CD8-positive, alpha-beta memory T cell (primary cell): ENCODE data around the gene FNDC8. TPM values are rescaled to one million over a fixed set of nuclear protein-coding genes. Genes with fewer than 3 reads are reported as not detected.

ENCODE experiments used
- CTCF ChIA-PET: fragments of 350-600 bp; sonication (Branson Sonifier 250); formaldehyde crosslinking; loops from one replicate; lab custom pipeline; 2021; ENCODE audit warnings: antibody characterized with exemption; lab: Charles Lee
- POLR2A ChIA-PET: fragments of 350-600 bp; sonication (Branson Sonifier 250); formaldehyde crosslinking; loops from one replicate; lab custom pipeline; 2021; ENCODE audit warnings: antibody characterized with exemption; lab: Charles Lee
- DNase-seq, 5 donors: peaks; one replicate each; pipeline versions ENCODE4 v3.0.0 to v3.0.0-alpha.2; 2020 to 2022; ENCODE audit warnings: mixed read lengths in 1 of 5
- H3K27ac ChIP-seq: one replicate; pipeline ENCODE4 v1.7.0; 2013; ENCODE audit warnings: low read depth, mild to moderate bottlenecking, low read length, moderate library complexity
- H3K27me3 ChIP-seq: 2 replicates; pipeline ENCODE4 v1.7.0; 2013; ENCODE audit warnings: low read length, mild to moderate bottlenecking; ENCODE audit not compliant: insufficient read depth, poor library complexity, severe bottlenecking
- H3K36me3 ChIP-seq: 2 replicates; pipeline ENCODE4 v1.7.0; 2013; ENCODE audit warnings: mild to moderate bottlenecking, low read length, moderate library complexity; ENCODE audit not compliant: insufficient read depth
- H3K4me1 ChIP-seq: 2 replicates; pipeline ENCODE4 v1.7.0; 2013; ENCODE audit warnings: mild to moderate bottlenecking, low read length, moderate library complexity; ENCODE audit not compliant: insufficient read depth
- H3K4me3 ChIP-seq: 2 replicates; pipeline ENCODE4 v1.7.0; 2013; ENCODE audit warnings: mild to moderate bottlenecking, low read length
- H3K9me3 ChIP-seq: 2 replicates; pipeline ENCODE4 v1.7.0; 2013; ENCODE audit warnings: mild to moderate bottlenecking, low read length
- H3K27ac Mint-ChIP-seq, 8 donors: one replicate each; pipeline ENCODE4 v1.8.0; 2020 to 2021; ENCODE audit warnings: mixed read lengths in 8 of 8, mild to moderate bottlenecking in 6 of 8, inconsistent platforms in 3 of 8, moderate library complexity in 3 of 8
- H3K27me3 Mint-ChIP-seq, 2 donors: one replicate each; pipeline ENCODE4 v1.8.0; 2020 to 2021; ENCODE audit warnings: mixed read lengths in 2 of 2, mild to moderate bottlenecking in 1 of 2, moderate library complexity in 1 of 2
- H3K36me3 Mint-ChIP-seq, 3 donors: one replicate each; pipeline ENCODE4 v1.8.0; 2020 to 2021; ENCODE audit warnings: mixed read lengths in 3 of 3, inconsistent platforms in 1 of 3, mild to moderate bottlenecking in 1 of 3
- H3K4me1 Mint-ChIP-seq, 3 donors: one replicate each; pipeline ENCODE4 v1.8.0; 2020 to 2021; ENCODE audit warnings: mixed read lengths in 3 of 3, inconsistent platforms in 1 of 3, mild to moderate bottlenecking in 1 of 3
- H3K4me3 Mint-ChIP-seq, 7 donors: one replicate each; pipeline ENCODE4 v1.8.0; 2020 to 2021; ENCODE audit warnings: mixed read lengths in 7 of 7, mild to moderate bottlenecking in 6 of 7, moderate library complexity in 4 of 7, inconsistent platforms in 2 of 7
- H3K9me3 Mint-ChIP-seq, 5 donors: one replicate each; pipeline ENCODE4 v1.8.0; 2020 to 2022; ENCODE audit warnings: mixed read lengths in 5 of 5, mild to moderate bottlenecking in 3 of 5, moderate library complexity in 2 of 5, inconsistent platforms in 1 of 5
- polyA plus RNA-seq: library from polyadenylated mRNA; unstranded; fragments of 300-500 nt; fragmentation: Illumina TruSeq; gene quantifications from one replicate; pipeline ENCODE4 v1.2.3, GENCODE V29; 2021
- total RNA-seq, 2 experiments: library from RNA; stranded (reverse); gene quantifications; one replicate each; pipeline ENCODE4 v1.2.3, GENCODE V29; 2021

FNDC8 gene
- total and polyA plus RNA-seq, 3 experiments from 2014 or later = 0.15 to 0.16 TPM; not detected in 1

DNA sequence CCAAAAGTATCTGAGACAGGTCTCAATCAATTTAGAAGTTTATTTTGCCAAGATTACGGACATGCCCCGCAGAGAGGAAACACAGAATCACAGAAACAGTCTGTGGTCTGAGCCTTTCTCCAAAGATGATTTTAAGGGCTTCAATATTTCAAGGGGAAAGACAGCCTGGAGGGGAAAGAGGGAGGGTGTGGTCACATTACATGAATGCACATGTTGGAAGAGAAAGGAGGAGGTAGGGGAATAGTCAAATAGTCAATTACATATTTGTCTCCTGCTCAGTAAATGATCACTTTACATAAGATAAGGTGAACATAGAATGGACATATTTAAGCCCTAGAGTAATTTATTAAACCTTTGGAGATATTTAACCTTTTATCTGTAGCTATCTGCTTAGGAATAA is 38.5 kb downstream of the FNDC8 start:
- ChIA-PET POLR2A (interaction anchor here (0.8 kb wide), 1 partner anchor 18 kb away, joined by 8 read pairs; the partner anchor contains the start of gene NLE1), CTCF (interaction anchor here (1.3 kb wide), 1 partner anchor 18 kb away, joined by 6 read pairs; the partner anchor contains the start of gene NLE1)
- Histone ChIP-seq H3K4me3 (no peak overlapping the region), H3K27ac (peak overlapping the region; percentile 14), H3K27me3 (no peaks in the 10 kb centered on the region), H3K4me1 (peaks cover 50% of the 10 kb centered on the region), H3K36me3 (no peaks in the 10 kb centered on the region), H3K9me3 (no peaks in the 10 kb centered on the region)
- DNase-seq = no peak
- H3K9me3 Mint-ChIP-seq = no peaks in the 10 kb centered on the region
- H3K36me3 Mint-ChIP-seq = no peaks in the 10 kb centered on the region
- peaks cover 38 to 49% (median 49%) of the 10 kb centered on the region in 3 donors for H3K4me1 Mint-ChIP-seq
- peak overlapping the region in 6 of 7 donors; percentile 18 to 76 (median 74) for H3K4me3 Mint-ChIP-seq
- peaks cover 0 to 2% of the 10 kb centered on the region in 2 donors for H3K27me3 Mint-ChIP-seq
- peak overlapping the region; percentile 42 to 96 (median 85) for H3K27ac Mint-ChIP-seq

DNA sequence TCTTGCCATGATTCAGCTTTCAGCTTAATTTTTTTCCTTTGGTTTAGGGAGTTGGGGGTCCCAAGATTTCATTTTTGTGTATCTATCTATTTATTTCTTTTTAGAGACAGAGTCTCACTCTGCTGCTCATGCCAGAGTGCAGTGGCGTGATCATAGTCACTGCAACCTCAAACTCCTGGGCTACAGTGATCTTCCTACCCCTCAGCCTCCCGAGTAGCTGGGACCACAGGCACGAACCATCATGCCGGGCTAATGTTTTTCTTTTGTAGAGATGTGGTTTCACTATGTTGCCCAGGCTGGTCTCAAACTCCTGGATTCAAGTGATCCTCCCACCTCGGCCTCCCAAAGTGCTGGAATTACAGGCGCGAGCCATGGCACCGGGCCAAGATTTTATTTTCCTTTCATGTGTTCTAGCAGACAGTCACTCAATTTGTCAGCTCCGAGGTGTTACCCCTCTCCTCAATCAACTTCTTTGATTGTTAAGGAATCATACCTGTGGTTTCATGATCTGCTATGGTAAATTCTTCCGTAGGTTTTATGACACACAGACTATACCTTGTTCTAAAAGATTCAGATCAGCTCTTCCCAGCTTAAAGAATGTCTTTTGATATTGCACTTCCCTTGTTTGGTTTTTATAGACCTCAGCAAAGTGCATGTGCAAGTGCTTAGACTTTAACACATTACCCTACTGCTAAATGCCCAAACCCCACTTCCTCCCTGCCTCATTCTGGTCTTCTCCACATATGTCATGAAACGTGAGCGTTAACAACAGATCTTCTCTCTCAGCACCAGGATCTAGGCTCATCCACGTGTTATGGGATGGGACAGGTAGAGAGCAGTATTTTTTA is 39.2 kb downstream of the FNDC8 start:
- Histone ChIP-seq H3K27me3 (no peaks in the 10 kb centered on the region), H3K27ac (peak overlapping the region; percentile 53), H3K4me1 (peaks cover 56% of the 10 kb centered on the region), H3K4me3 (peak overlapping the region; percentile 43), H3K9me3 (no peaks in the 10 kb centered on the region), H3K36me3 (no peaks in the 10 kb centered on the region)
- peak in 3 of 5 donors; percentile 64 to 78 (median 71) for DNase-seq
- CTCF ChIA-PET = interaction anchor here (0.8 to 1.8 kb wide), 6 partner anchors 19 to 442 kb away, joined by 3 to 6 read pairs (median 4); partner anchors contain the start of gene NLE1
- H3K36me3 Mint-ChIP-seq = no peaks in the 10 kb centered on the region
- H3K4me1 Mint-ChIP-seq = peaks cover 41 to 55% (median 55%) of the 10 kb centered on the region in 3 donors
- peak overlapping the region; percentile 82 to 96 (median 90) for H3K27ac Mint-ChIP-seq
- H3K9me3 Mint-ChIP-seq = no peaks in the 10 kb centered on the region
- POLR2A ChIA-PET = interaction anchor here (0.7 to 1.3 kb wide), 7 partner anchors 19 to 418 kb away, joined by 3 to 10 read pairs (median 3); partner anchors contain the start of genes NLE1, PEX12, SLFN13 and SLFN5
- H3K4me3 Mint-ChIP-seq = peak overlapping the region; percentile 61 to 78 (median 75)
- H3K27me3 Mint-ChIP-seq = peaks cover 0 to 2% of the 10 kb centered on the region in 2 donors

DNA sequence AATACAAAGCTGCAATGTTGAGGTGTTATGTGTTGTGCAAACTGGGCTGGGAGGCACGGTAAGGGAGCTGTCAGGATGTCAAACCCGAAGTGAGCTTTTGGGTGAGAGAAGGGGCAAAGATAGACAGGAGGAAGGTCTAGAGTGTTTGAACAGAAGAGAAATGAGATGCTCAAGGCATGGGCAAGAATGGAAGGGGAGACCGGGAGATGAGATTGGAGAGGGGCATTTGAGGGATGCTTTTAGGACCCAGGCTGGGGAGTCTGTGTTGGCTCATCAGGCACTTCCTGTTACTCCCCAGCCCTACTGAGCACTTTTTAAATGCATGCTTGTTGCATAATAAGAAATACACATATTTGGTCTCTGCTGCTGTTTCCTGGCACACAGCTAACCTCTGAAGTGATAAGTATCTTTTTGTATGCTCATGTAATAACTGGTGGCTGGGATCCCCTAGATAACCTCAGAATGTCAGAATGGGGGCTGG is 39.9 kb downstream of the FNDC8 start:
- Mint-ChIP-seq H3K27ac (peak overlapping the region; percentile 82 to 96 (median 90)), H3K4me3 (peak overlapping the region; percentile 61 to 78 (median 75)), H3K9me3 (no peaks in the 10 kb centered on the region), H3K27me3 (peaks cover 0 to 2% of the 10 kb centered on the region in 2 donors), H3K4me1 (peaks cover 43 to 58% (median 55%) of the 10 kb centered on the region in 3 donors), H3K36me3 (peaks cover 0 to 1% (median 0%) of the 10 kb centered on the region in 3 donors)
- peak in 2 of 5 donors; percentile 50 to 57 for DNase-seq
- peak overlapping the region; percentile 53 for H3K27ac ChIP-seq
- H3K36me3 ChIP-seq = no peaks in the 10 kb centered on the region
- H3K4me3 ChIP-seq = peak overlapping the region; percentile 43
- CTCF ChIA-PET = interaction anchor here (0.7 to 1.8 kb wide), 7 partner anchors 20 to 441 kb away, joined by 3 to 6 read pairs (median 4); partner anchors contain the start of genes NLE1 and SLFN5
- no peaks in the 10 kb centered on the region for H3K27me3 ChIP-seq
- peaks cover 57% of the 10 kb centered on the region for H3K4me1 ChIP-seq
- POLR2A ChIA-PET = interaction anchor here (0.7 to 1.3 kb wide), 5 partner anchors 53 to 418 kb away, joined by 3 to 10 read pairs (median 3); partner anchors contain the start of genes PEX12, SLFN13 and SLFN5
- H3K9me3 ChIP-seq = no peaks in the 10 kb centered on the region

DNA sequence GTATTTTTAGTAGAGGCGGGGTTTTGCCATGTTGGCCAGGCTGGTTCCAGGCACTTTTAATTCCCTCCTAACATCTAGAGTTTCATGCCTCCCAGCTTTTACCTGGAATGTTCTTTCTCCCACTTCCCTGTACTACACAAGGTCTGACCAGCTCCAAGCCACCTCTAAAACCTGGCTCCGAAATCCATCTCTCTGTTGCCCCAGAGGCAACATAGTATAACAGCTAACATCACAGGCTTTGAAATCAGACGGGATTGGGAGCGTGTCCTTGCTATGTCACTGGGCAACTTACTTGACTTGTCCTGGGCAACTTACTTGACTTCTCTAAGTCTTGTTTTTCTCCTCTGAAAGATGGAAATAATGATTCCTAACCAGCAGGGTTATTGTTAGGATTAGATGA is 41.3 kb downstream of the FNDC8 start:
- Histone ChIP-seq H3K4me1 (peaks cover 57% of the 10 kb centered on the region), H3K27me3 (no peaks in the 10 kb centered on the region), H3K27ac (no peak overlapping the region), H3K36me3 (no peaks in the 10 kb centered on the region), H3K9me3 (no peaks in the 10 kb centered on the region), H3K4me3 (no peak overlapping the region)
- Mint-ChIP-seq H3K27me3 (peaks cover 0 to 2% of the 10 kb centered on the region in 2 donors), H3K36me3 (peaks cover 0 to 1% (median 0%) of the 10 kb centered on the region in 3 donors), H3K9me3 (no peaks in the 10 kb centered on the region), H3K4me3 (peak overlapping the region in 1 of 7 donors; percentile 12), H3K4me1 (peaks cover 47 to 59% (median 55%) of the 10 kb centered on the region in 3 donors), H3K27ac (peak overlapping the region; percentile 35 to 96 (median 83))
- DNase-seq = no peak
- POLR2A ChIA-PET = no interaction called here
- CTCF ChIA-PET = interaction anchor here (1.2 kb wide), 1 partner anchor 8 kb away, joined by 3 read pairs; no protein-coding TSS in a partner anchor

DNA sequence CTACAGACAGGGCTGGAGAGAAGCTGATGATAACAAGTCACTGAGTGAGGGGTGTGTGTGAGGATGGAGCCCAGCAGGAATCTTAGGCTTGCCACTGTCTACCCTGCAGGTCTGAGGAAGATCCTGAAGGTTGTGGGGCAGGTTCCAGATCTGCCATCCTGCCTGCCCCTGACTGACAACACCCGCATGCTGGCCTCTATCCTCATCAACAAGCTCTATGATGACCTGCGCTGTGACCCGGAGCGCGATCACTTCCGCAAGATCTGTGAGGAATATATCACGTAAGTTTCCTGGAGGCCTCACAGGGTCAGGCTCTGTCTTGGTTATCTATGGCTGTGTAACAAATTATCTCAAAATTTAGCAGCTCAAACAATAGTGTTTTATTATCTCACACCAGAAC is 42.5 kb downstream of the FNDC8 start:
- DNase-seq = no peak
- CTCF ChIA-PET = interaction anchor here (1.0 to 1.9 kb wide), 3 partner anchors 21 to 600 kb away, joined by 3 to 4 read pairs (median 3); no protein-coding TSS in a partner anchor
- Mint-ChIP-seq H3K4me3 (no peak overlapping the region), H3K4me1 (peaks cover 47 to 59% (median 55%) of the 10 kb centered on the region in 3 donors), H3K9me3 (no peaks in the 10 kb centered on the region), H3K27ac (peak overlapping the region in 6 of 8 donors; percentile 37 to 72 (median 66)), H3K36me3 (peaks cover 0 to 1% (median 0%) of the 10 kb centered on the region in 3 donors), H3K27me3 (peaks cover 0 to 2% of the 10 kb centered on the region in 2 donors)
- H3K36me3 ChIP-seq = no peaks in the 10 kb centered on the region
- no peak overlapping the region for H3K4me3 ChIP-seq
- no peaks in the 10 kb centered on the region for H3K9me3 ChIP-seq
- POLR2A ChIA-PET = no interaction called here
- peaks cover 54% of the 10 kb centered on the region for H3K4me1 ChIP-seq
- H3K27ac ChIP-seq = no peak overlapping the region
- H3K27me3 ChIP-seq = no peaks in the 10 kb centered on the region

DNA sequence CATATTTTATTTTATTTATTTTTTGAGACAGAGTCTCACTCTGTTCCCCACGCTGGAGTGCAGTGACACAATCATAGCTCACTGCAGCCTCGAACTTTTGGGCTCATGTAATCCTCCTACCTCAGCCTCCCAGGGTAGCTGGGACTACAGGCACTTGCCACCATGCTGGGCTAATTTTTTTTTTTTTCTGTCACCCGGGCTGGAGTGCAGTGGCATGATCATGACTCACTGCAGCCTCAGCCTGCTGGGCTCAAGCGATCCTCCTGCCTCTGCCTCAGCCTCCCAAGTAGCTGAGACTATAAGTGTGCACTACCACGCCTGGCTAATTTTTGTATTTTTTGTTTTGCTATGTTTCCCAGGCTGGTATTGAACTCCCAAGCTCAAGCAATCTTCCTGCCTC is 43.3 kb downstream of the FNDC8 start:
- Mint-ChIP-seq H3K9me3 (no peaks in the 10 kb centered on the region), H3K36me3 (peaks cover 0 to 1% (median 0%) of the 10 kb centered on the region in 3 donors), H3K27me3 (peaks cover 0 to 2% of the 10 kb centered on the region in 2 donors), H3K4me1 (peaks cover 41 to 52% (median 49%) of the 10 kb centered on the region in 3 donors), H3K4me3 (no peak overlapping the region), H3K27ac (peak overlapping the region in 1 of 8 donors; percentile 68)
- no peak for DNase-seq
- no peaks in the 10 kb centered on the region for H3K36me3 ChIP-seq
- CTCF ChIA-PET = interaction anchor here (1.1 to 3.6 kb wide), 4 partner anchors 64 to 600 kb away, joined by 3 to 14 read pairs (median 4); no protein-coding TSS in a partner anchor
- H3K4me1 ChIP-seq = peaks cover 46% of the 10 kb centered on the region
- H3K27ac ChIP-seq = no peak overlapping the region
- POLR2A ChIA-PET = interaction anchor here (0.5 kb wide), 1 partner anchor 726 kb away, joined by 5 read pairs; no protein-coding TSS in a partner anchor
- H3K27me3 ChIP-seq = no peaks in the 10 kb centered on the region
- no peaks in the 10 kb centered on the region for H3K9me3 ChIP-seq
- no peak overlapping the region for H3K4me3 ChIP-seq

DNA sequence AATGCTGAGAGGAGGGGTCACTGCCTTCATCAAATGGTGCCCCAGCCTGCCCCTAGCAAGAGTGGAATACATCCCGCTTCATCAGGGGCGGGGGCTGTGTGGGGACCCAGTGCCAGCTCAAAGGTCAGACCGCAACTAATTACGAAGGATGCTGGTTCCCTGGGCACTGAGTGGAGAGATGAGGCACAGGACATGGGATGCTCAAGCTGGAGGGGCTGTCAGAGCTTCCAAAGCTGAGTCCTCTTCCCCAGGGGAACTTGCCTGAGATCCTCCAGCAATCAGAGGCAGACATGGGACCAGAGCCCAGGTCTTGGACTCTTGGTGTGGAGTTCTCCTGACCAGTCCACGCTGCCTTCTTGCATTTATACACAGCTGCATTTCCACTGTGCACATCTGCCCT is 45.1 kb downstream of the FNDC8 start:
- Histone ChIP-seq H3K36me3 (no peaks in the 10 kb centered on the region), H3K27ac (no peak overlapping the region), H3K4me3 (no peak overlapping the region), H3K27me3 (no peaks in the 10 kb centered on the region), H3K4me1 (peaks cover 34% of the 10 kb centered on the region), H3K9me3 (no peaks in the 10 kb centered on the region)
- Mint-ChIP-seq H3K4me1 (peaks cover 28 to 40% (median 36%) of the 10 kb centered on the region in 3 donors), H3K27ac (peak overlapping the region in 2 of 8 donors; percentile 35 to 43), H3K9me3 (no peaks in the 10 kb centered on the region), H3K27me3 (no peaks in the 10 kb centered on the region), H3K4me3 (no peak overlapping the region), H3K36me3 (peaks cover 0 to 1% (median 0%) of the 10 kb centered on the region in 3 donors)
- no peak for DNase-seq
- CTCF ChIA-PET = interaction anchor here (1.3 to 3.6 kb wide), 4 partner anchors 365 to 406 kb away, joined by 3 to 14 read pairs (median 4); no protein-coding TSS in a partner anchor
- POLR2A ChIA-PET = interaction anchor here (0.6 kb wide), 1 partner anchor 103 kb away, joined by 4 read pairs; no protein-coding TSS in a partner anchor
